ENCODE data around the gene BEND6. TPM values are rescaled to one million over a fixed set of nuclear protein-coding genes. Genes with fewer than 3 reads are reported as not detected.

BEND6 gene
- total and polyA plus RNA-seq, 10 donors: 0.26 to 1.0 (median 0.52) TPM; not detected in 1

DNA sequence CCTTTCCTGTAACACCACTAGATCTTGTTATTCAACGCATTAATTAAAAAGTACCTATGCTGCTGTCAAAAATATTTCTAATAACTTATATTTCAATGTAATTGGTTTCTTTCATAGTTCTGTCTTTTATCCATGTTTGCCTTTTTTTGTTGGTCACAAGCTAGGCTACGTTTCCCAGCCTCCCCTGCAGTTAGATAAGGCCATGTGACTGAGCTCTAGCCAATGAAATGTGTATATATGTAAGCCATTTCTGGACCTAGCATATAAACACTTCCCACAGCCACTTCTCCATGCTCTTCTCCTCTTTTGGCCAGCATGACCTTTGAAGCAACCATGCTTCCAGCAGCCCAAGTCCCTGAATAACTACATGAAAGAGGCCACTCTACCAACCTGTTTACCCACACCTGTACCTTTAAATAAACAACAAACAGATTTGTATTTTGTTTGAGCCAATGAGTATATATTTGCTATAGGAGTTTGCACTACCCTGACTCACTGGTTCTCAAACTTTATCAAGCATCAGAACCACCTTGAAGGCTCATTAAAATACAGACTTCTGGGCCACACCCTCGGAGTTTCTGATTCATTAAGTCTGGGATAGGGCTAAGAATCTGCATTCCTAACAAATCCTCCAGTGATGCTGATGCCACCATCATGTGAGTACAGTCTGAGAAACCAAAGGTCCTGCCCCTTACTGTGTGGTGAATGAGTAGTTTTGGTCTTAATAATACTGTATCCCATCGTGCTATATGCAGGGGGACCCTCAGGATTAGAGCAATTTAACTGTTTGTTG lies 45.6 kb upstream of the BEND6 start:
- no peak overlapping the region for H3K4me3 ChIP-seq
- intact Hi-C loops (cut with DNase I; ENCODE audit: low total_unique reads): loop anchor here (10.0 kb wide), 1 partner anchor 115 kb away; no protein-coding TSS in a partner anchor
- H3K36me3 ChIP-seq: no peaks in the 10 kb centered on the region
- WGBS, 5 donors: 71 to 82% (median 72%) methylated on average over 4 of the region's 4 CpGs
- no peak for DNase-seq
- no peaks in the 10 kb centered on the region for H3K9me3 ChIP-seq
- TF ChIP-seq POLR2AphosphoS5 (IDR thresholded peaks at IDR 0.05) (no peak), POLR2A (IDR thresholded peaks at IDR 0.05) (no peak)
- TF ChIP-seq, protein P1, sequence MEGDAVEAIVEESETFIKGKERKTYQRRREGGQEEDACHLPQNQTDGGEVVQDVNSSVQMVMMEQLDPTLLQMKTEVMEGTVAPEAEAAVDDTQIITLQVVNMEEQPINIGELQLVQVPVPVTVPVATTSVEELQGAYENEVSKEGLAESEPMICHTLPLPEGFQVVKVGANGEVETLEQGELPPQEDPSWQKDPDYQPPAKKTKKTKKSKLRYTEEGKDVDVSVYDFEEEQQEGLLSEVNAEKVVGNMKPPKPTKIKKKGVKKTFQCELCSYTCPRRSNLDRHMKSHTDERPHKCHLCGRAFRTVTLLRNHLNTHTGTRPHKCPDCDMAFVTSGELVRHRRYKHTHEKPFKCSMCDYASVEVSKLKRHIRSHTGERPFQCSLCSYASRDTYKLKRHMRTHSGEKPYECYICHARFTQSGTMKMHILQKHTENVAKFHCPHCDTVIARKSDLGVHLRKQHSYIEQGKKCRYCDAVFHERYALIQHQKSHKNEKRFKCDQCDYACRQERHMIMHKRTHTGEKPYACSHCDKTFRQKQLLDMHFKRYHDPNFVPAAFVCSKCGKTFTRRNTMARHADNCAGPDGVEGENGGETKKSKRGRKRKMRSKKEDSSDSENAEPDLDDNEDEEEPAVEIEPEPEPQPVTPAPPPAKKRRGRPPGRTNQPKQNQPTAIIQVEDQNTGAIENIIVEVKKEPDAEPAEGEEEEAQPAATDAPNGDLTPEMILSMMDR (IDR thresholded peaks at IDR 0.05 in 8 of 11, conservative IDR thresholded peaks at IDR 0.05 in 3 of 11): no peak
- no peak overlapping the region for H3K27ac ChIP-seq
- peaks cover 0 to 7% (median 4%) of the 10 kb centered on the region in 6 donors for H3K4me1 ChIP-seq
- peaks cover 0 to under 1% (median 0%) of the 10 kb centered on the region in 7 donors for H3K27me3 ChIP-seq (replicated peaks in 1 of 7)

DNA sequence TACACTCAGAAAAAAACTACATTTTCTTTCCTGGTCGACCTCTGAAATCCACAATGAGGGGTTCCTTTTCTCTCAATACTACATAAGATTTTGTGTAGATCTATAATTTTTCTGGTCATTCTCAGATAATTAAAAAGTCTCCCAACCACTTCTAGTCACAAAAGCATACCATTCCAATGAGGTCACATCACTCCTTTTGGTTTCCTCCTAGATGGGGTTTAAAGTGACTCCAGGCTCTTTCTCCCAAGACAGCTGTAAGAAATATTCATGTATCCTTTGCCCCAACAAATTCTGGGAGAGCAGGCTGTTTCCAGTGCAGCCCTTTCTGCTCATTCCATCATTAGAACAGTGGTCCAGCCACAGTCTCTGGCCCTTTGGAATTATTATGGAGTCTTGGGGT lies 43.1 kb upstream of the BEND6 start:
- no peak for DNase-seq
- Histone ChIP-seq H3K4me1 (no peaks in the 10 kb centered on the region), H3K4me3 (no peak overlapping the region), H3K27me3 (replicated peaks in 1 of 7) (peaks cover 0 to 5% (median 0%) of the 10 kb centered on the region in 7 donors), H3K27ac (no peak overlapping the region), H3K9me3 (no peaks in the 10 kb centered on the region), H3K36me3 (no peaks in the 10 kb centered on the region)
- WGBS, 5 donors: 73 to 83% (median 80%) methylated on average over 1 of the region's 1 CpG
- intact Hi-C loops (cut with DNase I; ENCODE audit: low total_unique reads): no loop called here
- no peak for TF ChIP-seq POLR2AphosphoS5 (IDR thresholded peaks at IDR 0.05)
- TF ChIP-seq, protein P1 (IDR thresholded peaks at IDR 0.05 in 8 of 11, conservative IDR thresholded peaks at IDR 0.05 in 3 of 11): no peak
- no peak for TF ChIP-seq POLR2A (IDR thresholded peaks at IDR 0.05)

DNA sequence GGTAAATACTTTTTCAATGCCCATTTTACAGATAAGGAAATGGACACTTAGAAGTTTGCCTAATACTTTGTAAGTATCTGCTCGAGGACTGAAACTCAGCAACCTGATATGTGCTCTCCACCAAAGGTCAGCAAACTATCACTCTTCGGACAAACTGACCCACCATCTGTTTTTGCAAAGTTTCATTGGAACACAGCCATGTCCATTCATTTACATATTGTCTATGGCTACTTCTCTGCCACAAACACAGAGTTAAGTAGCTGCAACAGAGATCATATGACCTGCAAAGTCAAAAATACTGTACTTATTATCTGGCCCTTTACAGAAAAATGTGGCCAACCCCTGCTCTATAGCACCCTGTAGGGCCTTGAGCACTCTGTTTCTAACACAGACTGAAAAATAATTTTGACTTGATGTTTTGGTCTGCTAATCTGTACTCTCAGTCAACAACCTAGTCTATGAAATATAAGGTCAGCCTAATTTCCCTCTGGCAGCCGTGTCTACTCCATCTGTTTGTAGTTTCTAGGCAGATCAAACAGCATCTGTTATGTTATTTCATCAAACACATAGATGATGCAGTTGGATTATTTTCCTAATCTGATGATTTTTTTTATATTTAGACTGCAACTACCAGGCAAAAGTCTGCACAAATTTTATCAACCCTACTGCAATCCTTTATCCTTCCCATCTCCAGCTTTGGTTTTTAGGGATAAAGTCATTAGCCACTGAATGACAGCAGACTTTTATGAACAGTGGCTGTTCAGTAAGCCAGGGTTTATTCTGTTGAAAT lies 41.4 kb upstream of the BEND6 start:
- no peaks in the 10 kb centered on the region for H3K36me3 ChIP-seq
- no peaks in the 10 kb centered on the region for H3K4me1 ChIP-seq
- peaks cover 0 to 11% (median 0%) of the 10 kb centered on the region in 7 donors for H3K27me3 ChIP-seq (replicated peaks in 1 of 7)
- H3K4me3 ChIP-seq: no peak overlapping the region
- WGBS, 5 donors: 41 to 55% (median 43%) methylated on average over 3 of the region's 3 CpGs
- TF ChIP-seq POLR2A (IDR thresholded peaks at IDR 0.05) (no peak), POLR2AphosphoS5 (IDR thresholded peaks at IDR 0.05) (no peak)
- TF ChIP-seq, protein P1 (IDR thresholded peaks at IDR 0.05 in 8 of 11, conservative IDR thresholded peaks at IDR 0.05 in 3 of 11): no peak
- H3K9me3 ChIP-seq: no peaks in the 10 kb centered on the region
- no peak overlapping the region for H3K27ac ChIP-seq
- no peak for DNase-seq
- intact Hi-C loops (cut with DNase I; ENCODE audit: low total_unique reads): no loop called here
